Measurements from ENCODE around the gene PLA2G4B. TPM values are rescaled to one million over a fixed set of nuclear protein-coding genes. Genes with fewer than 3 reads are reported as not detected.

PLA2G4B gene
- total RNA-seq, 1 donor from 2014 or later: 1.8 TPM

DNA sequence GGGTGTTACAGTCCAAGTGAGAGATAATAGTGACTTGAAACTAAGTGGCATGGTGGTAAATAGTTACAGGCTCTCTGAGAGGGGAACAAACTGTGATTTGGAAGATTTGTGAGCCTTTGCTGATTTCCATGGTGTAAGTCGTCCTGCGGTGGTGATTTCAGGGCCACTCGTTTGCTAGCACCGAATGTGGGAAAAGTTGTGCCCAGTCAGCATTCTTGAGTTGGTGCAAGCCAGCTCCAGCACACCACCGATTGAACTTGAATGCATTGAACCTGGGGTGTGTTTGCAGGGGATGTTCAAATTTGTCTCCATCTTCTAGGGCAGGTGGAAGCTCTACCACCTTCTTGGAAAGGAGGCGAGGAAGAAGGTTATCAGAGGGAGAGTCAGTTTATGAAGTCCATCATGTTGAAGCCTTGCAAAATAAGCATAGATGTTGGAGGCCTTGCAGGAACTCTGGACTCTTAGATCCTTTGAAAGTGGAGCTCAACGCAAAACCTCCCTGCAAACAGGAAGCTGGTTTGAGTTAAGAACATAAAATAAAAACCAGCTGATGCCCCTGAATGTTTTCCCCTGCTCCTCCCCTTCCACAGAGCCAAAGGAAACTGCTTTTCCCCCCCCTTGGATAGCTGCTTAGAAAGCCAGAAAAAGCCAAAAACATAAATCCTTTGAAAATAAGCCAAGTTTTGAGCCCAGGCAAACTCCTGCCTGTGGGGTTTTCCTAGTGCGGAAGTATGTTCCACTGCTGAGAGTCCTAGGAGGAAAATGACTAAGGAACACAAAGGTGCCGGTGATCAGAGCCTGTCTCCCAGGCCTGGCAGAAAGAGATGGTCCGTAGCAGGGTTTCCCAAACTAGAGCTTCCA lies 42.4 kb upstream of the PLA2G4B start:
- Mint-ChIP-seq H3K4me3 (ENCODE audit: unreplicated experiment) (no peak overlapping the region), H3K9me3 (ENCODE audit: unreplicated experiment) (no peaks in the 10 kb centered on the region), H3K27me3 (ENCODE audit: low read depth, unreplicated experiment) (no peaks in the 10 kb centered on the region), H3K27ac (ENCODE audit: unreplicated experiment) (no peak overlapping the region), H3K36me3 (ENCODE audit: low read depth, unreplicated experiment) (peaks cover 9% of the 10 kb centered on the region), H3K4me1 (ENCODE audit: low read depth, unreplicated experiment) (peaks cover 50% of the 10 kb centered on the region)
- H3K9ac ChIP-seq (ENCODE audit: low read length): no peak overlapping the region
- FAIRE-seq (no peak), DNase-seq (ENCODE audit: low read depth) (no peak)
- peaks cover 4% of the 10 kb centered on the region for H3K36me3 ChIP-seq (ENCODE audit: insufficient read depth, low read length)
- TF ChIP-seq CTCF (IDR thresholded peaks at IDR 0.05; ENCODE audit: insufficient read depth, low read depth, low read length) (no peak), EZH2 (IDR thresholded peaks at IDR 0.05; ENCODE audit: insufficient read depth, low read length) (no peak)
- H3K4me2 ChIP-seq (ENCODE audit: low read length): peak overlapping the region; percentile 21
- H2AFZ ChIP-seq (ENCODE audit: low read depth, low read length): no peak overlapping the region
- H3K27ac ChIP-seq (ENCODE audit: low read depth, low read length): peak overlapping the region; percentile 7
- no peaks in the 10 kb centered on the region for H3K9me3 ChIP-seq (ENCODE audit: insufficient read depth, low read depth, low read length)
- peaks cover 12% of the 10 kb centered on the region for H3K4me1 ChIP-seq (ENCODE audit: insufficient read depth, low read length)
- H3K27me3 ChIP-seq (ENCODE audit: insufficient read depth, low read length): no peaks in the 10 kb centered on the region
- H4K20me1 ChIP-seq (ENCODE audit: insufficient read depth, low read length): peaks cover 43% of the 10 kb centered on the region
- peaks cover 56% of the 10 kb centered on the region for H3K79me2 ChIP-seq (ENCODE audit: insufficient read depth, low read length)
- H3K4me3 ChIP-seq (ENCODE audit: insufficient read depth, low read depth, low read length): no peak overlapping the region

- Mint-ChIP-seq H3K9me3 (ENCODE audit: unreplicated experiment) (no peaks in the 10 kb centered on the region), H3K27ac (ENCODE audit: unreplicated experiment) (no peak overlapping the region), H3K4me3 (ENCODE audit: unreplicated experiment) (no peak overlapping the region), H3K4me1 (ENCODE audit: low read depth, unreplicated experiment) (peaks cover 39% of the 10 kb centered on the region), H3K27me3 (ENCODE audit: low read depth, unreplicated experiment) (no peaks in the 10 kb centered on the region), H3K36me3 (ENCODE audit: low read depth, unreplicated experiment) (peaks cover 11% of the 10 kb centered on the region)
- DNase-seq (ENCODE audit: low read depth) (no peak), FAIRE-seq (no peak)
- Histone ChIP-seq H3K9ac (ENCODE audit: low read length) (no peak overlapping the region), H3K4me2 (ENCODE audit: low read length) (no peak overlapping the region), H3K79me2 (ENCODE audit: insufficient read depth, low read length) (peaks cover 44% of the 10 kb centered on the region), H3K27ac (ENCODE audit: low read depth, low read length) (no peak overlapping the region), H3K4me1 (ENCODE audit: insufficient read depth, low read length) (peaks cover 16% of the 10 kb centered on the region), H3K36me3 (ENCODE audit: insufficient read depth, low read length) (peaks cover 4% of the 10 kb centered on the region), H3K4me3 (ENCODE audit: insufficient read depth, low read depth, low read length) (no peak overlapping the region), H2AFZ (ENCODE audit: low read depth, low read length) (no peak overlapping the region), H3K27me3 (ENCODE audit: insufficient read depth, low read length) (no peaks in the 10 kb centered on the region), H4K20me1 (ENCODE audit: insufficient read depth, low read length) (peaks cover 38% of the 10 kb centered on the region), H3K9me3 (ENCODE audit: insufficient read depth, low read depth, low read length) (no peaks in the 10 kb centered on the region)
- TF ChIP-seq EZH2 (IDR thresholded peaks at IDR 0.05; ENCODE audit: insufficient read depth, low read length): no peak
- no peak for TF ChIP-seq CTCF (IDR thresholded peaks at IDR 0.05; ENCODE audit: insufficient read depth, low read depth, low read length)
Measured at GRCh38 chr15:41797201-41797944, 41.3 kb upstream of the PLA2G4B start.

All from astrocyte (in vitro differentiated cells and primary cell).